H9 (cell line): ENCODE results near the gene FAM171A1. TPM values are rescaled to one million over a fixed set of nuclear protein-coding genes. Genes with fewer than 3 reads are reported as not detected.
A peak's percentile ranks its signal among the peaks of the same experiment; 100 is the strongest.
"Not testable (repeated sequence)": the region's sequence is repeated elsewhere in the genome, so short reads cannot be mapped to it uniquely, and the experiment has no call there.

ENCODE experiments used
- DNase-seq: peaks from one replicate; pipeline ENCODE4 v3.0.0-alpha.2; 2017
- H2AFZ ChIP-seq: one replicate; pipeline ENCODE4 v1.6.1; 2013; ENCODE audit warnings: mild to moderate bottlenecking, low read length, control low read depth, moderate library complexity
- H2AK5ac ChIP-seq: 2 replicates; pipeline ENCODE4 v1.6.1; 2013; ENCODE audit warnings: low read length, control low read depth, mixed read lengths; ENCODE audit not compliant: insufficient read length
- H2BK120ac ChIP-seq: one replicate; pipeline ENCODE4 v1.6.1; 2013; ENCODE audit warnings: low read depth, mild to moderate bottlenecking, low read length, control low read depth, inconsistent platforms; ENCODE audit not compliant: poor library complexity, severe bottlenecking
- H2BK12ac ChIP-seq: 2 replicates; pipeline ENCODE4 v1.6.1; 2013; ENCODE audit warnings: low read length, control low read depth, mixed read lengths, low read depth; ENCODE audit not compliant: insufficient read length
- H2BK15ac ChIP-seq: 2 replicates; pipeline ENCODE4 v1.6.1; 2013; ENCODE audit warnings: low read depth, low read length, control low read depth
- H2BK20ac ChIP-seq: one replicate; pipeline ENCODE4 v1.6.1; 2013; ENCODE audit warnings: low read depth, mild to moderate bottlenecking, low read length, control low read depth, inconsistent platforms; ENCODE audit not compliant: poor library complexity, severe bottlenecking
- H2BK5ac ChIP-seq: 2 replicates; pipeline ENCODE4 v1.6.1; 2013; ENCODE audit warnings: low read length, control low read depth, mixed read lengths; ENCODE audit not compliant: insufficient read length
- H3K14ac ChIP-seq: 2 replicates; pipeline ENCODE4 v1.6.1; 2013; ENCODE audit warnings: low read length, control low read depth; ENCODE audit not compliant: insufficient read depth
- H3K18ac ChIP-seq: 2 replicates; pipeline ENCODE4 v1.6.1; 2013; ENCODE audit warnings: low read depth, mild to moderate bottlenecking, mixed read lengths, low read length, control low read depth; ENCODE audit not compliant: insufficient read length
- H3K23ac ChIP-seq: 2 replicates; pipeline ENCODE4 v1.6.1; 2013; ENCODE audit warnings: low read length, control low read depth, mixed read lengths, low read depth; ENCODE audit not compliant: insufficient read length
- H3K23me2 ChIP-seq: 2 replicates; pipeline ENCODE4 v1.6.1; 2013; ENCODE audit warnings: low read depth, mild to moderate bottlenecking, mixed read lengths, low read length, control low read depth; ENCODE audit not compliant: insufficient read length, poor library complexity, severe bottlenecking
- H3K27ac ChIP-seq: 2 replicates; pipeline ENCODE4 v1.5.1; 2013; ENCODE audit warnings: low read length, control low read depth, mixed read lengths, low read depth; ENCODE audit not compliant: insufficient read length
- H3K27me3 ChIP-seq: 2 replicates; pipeline ENCODE4 v1.6.1; 2013; ENCODE audit warnings: low read length, control low read depth, inconsistent platforms; ENCODE audit not compliant: insufficient read depth
- H3K4ac ChIP-seq: 2 replicates; pipeline ENCODE4 v1.6.1; 2013; ENCODE audit warnings: low read depth, mild to moderate bottlenecking, control low read depth, inconsistent platforms, low read length, moderate library complexity
- H3K4me1 ChIP-seq: 2 replicates; pipeline ENCODE4 v1.6.1; 2013; ENCODE audit warnings: low read length, control low read depth, inconsistent platforms; ENCODE audit not compliant: insufficient read depth
- H3K4me2 ChIP-seq: 2 replicates; pipeline ENCODE4 v1.6.1; 2013; ENCODE audit warnings: low read length, control low read depth, mixed read lengths; ENCODE audit not compliant: insufficient read length, insufficient read depth
- H3K56ac ChIP-seq: 2 replicates; pipeline ENCODE4 v1.6.1; 2013; ENCODE audit warnings: low read depth, mild to moderate bottlenecking, mixed read lengths, low read length, control low read depth; ENCODE audit not compliant: insufficient read length
- H3K79me1 ChIP-seq: 2 replicates; pipeline ENCODE4 v1.6.1; 2013; ENCODE audit warnings: low read depth, mild to moderate bottlenecking, moderate library complexity, low read length, control low read depth, inconsistent platforms; ENCODE audit not compliant: insufficient read depth, poor library complexity, severe bottlenecking
- H3K79me2 ChIP-seq: 2 replicates; pipeline ENCODE4 v1.6.1; 2013; ENCODE audit warnings: low read length, control low read depth, inconsistent platforms; ENCODE audit not compliant: insufficient read depth
- H3K9ac ChIP-seq: 2 replicates; pipeline ENCODE4 v1.6.1; 2013; ENCODE audit warnings: low read length, control low read depth, mixed read lengths; ENCODE audit not compliant: insufficient read length; ENCODE audit errors: extremely low read depth
- H3K9me3 ChIP-seq: one replicate; pipeline ENCODE4 v1.6.1; 2013; ENCODE audit warnings: low read depth, low read length, inconsistent platforms; ENCODE audit not compliant: control insufficient read depth
- H3T11ph ChIP-seq: one replicate; pipeline ENCODE4 v1.6.1; 2013; ENCODE audit warnings: mild to moderate bottlenecking, low read length, control low read depth, inconsistent platforms
- H4K20me1 ChIP-seq: one replicate; pipeline ENCODE4 v1.6.1; 2013; ENCODE audit not compliant: control insufficient read depth, insufficient read length, insufficient read depth
- H4K5ac ChIP-seq: 2 replicates; pipeline ENCODE4 v1.6.1; 2013; ENCODE audit warnings: low read depth, mild to moderate bottlenecking, mixed read lengths, low read length, control low read depth; ENCODE audit not compliant: insufficient read length
- H4K8ac ChIP-seq: replicated peaks from 2 replicates; pipeline ENCODE4 v1.6.1; 2013; ENCODE audit warnings: low read length, control low read depth, mixed read lengths, low read depth; ENCODE audit not compliant: insufficient read length
- H4K91ac ChIP-seq: 2 replicates; pipeline ENCODE4 v1.6.1; 2013; ENCODE audit warnings: low read depth, mild to moderate bottlenecking, moderate library complexity, mixed read lengths, low read length, control low read depth; ENCODE audit not compliant: insufficient read length
- H3K27ac Mint-ChIP-seq, 3 experiments: 2 replicates in 2 of 3; 3 replicates in 1 of 3; pipeline ENCODE4 v1.8.0; 2020 to 2021; ENCODE audit warnings: mixed read lengths in 3 of 3, mild to moderate bottlenecking in 1 of 3, moderate library complexity in 1 of 3
- H3K27me3 Mint-ChIP-seq: 2 replicates; pipeline ENCODE4 v1.8.0; 2021; ENCODE audit warnings: low read depth, mild to moderate bottlenecking, moderate library complexity, mixed read lengths
- H3K36me3 Mint-ChIP-seq, 3 experiments: 2 replicates in 2 of 3; 3 replicates in 1 of 3; pipeline ENCODE4 v1.8.0; 2020 to 2021; ENCODE audit warnings: low read depth in 3 of 3, mixed read lengths in 3 of 3; ENCODE audit not compliant: insufficient read depth in 1 of 3
- H3K4me1 Mint-ChIP-seq, 2 experiments: 2 replicates each; pipeline ENCODE4 v1.8.0; 2020; ENCODE audit warnings: mixed read lengths in 2 of 2
- H3K4me3 Mint-ChIP-seq, 2 experiments: 2 replicates in 1 of 2; 3 replicates in 1 of 2; pipeline ENCODE4 v1.8.0; 2020 to 2021; ENCODE audit warnings: mild to moderate bottlenecking in 2 of 2, mixed read lengths in 2 of 2, moderate library complexity in 1 of 2
- H3K9me3 Mint-ChIP-seq, 2 experiments: 2 replicates in 1 of 2; 3 replicates in 1 of 2; pipeline ENCODE4 v1.8.0; 2020; ENCODE audit warnings: mild to moderate bottlenecking in 2 of 2, mixed read lengths in 2 of 2, moderate library complexity in 1 of 2
- CTCF ChIP-seq: fragments of 200-600 bp; sonication (generic); conservative IDR thresholded peaks from 3 replicates; pipeline ENCODE4 v1.8.0; 2021; ENCODE audit warnings: antibody characterized with exemption, mild to moderate bottlenecking
- WGBS: extraction: QIAGEN DNeasy Blood & Tissue Kit; methylation state at CpG from one replicate; pipeline ENCODE4 v1.1.7; 2013; ENCODE audit warnings: missing lambda C conversion rate, low lambda C conversion rate, mixed read lengths; ENCODE audit not compliant: insufficient read length; ENCODE audit errors: extremely low coverage; 5-methylcytosine and 5-hydroxymethylcytosine counted together
- total RNA-seq: library from RNA; stranded (reverse); gene quantifications from 2 replicates; pipeline ENCODE4 v1.2.1, GENCODE V29; 2021

FAM171A1 gene
- total RNA-seq, 1 experiment from 2014 or later = 37.4 TPM

GRCh38 chr10:15305161-15305560, 65.9 kb downstream of the FAM171A1 start:
- no peak overlapping the region for H4K91ac ChIP-seq
- no peaks in the 10 kb centered on the region for H3K36me3 Mint-ChIP-seq
- WGBS = no CpG with 5 or more reads among the region's 2 CpGs

GRCh38 chr10:15302188-15302956, 68.7 kb downstream of the FAM171A1 start:
- H3K9ac ChIP-seq, H3K27me3 Mint-ChIP-seq, H3K79me2 ChIP-seq, H2AK5ac ChIP-seq, H3K18ac ChIP-seq, H3K79me1 ChIP-seq, H3K27ac ChIP-seq, H3K23me2 ChIP-seq, H2BK12ac ChIP-seq, H3K4ac ChIP-seq, H3K4me3 Mint-ChIP-seq, H4K8ac ChIP-seq, DNase-seq, H2BK5ac ChIP-seq, H2BK15ac ChIP-seq, H2BK20ac ChIP-seq, H3K36me3 Mint-ChIP-seq, H4K20me1 ChIP-seq, H3K4me2 ChIP-seq, H3K23ac ChIP-seq, H3K9me3 Mint-ChIP-seq, H3K9me3 ChIP-seq, H3K14ac ChIP-seq, H2AFZ ChIP-seq, H4K91ac ChIP-seq, H3K56ac ChIP-seq, H4K5ac ChIP-seq, H3K27me3 ChIP-seq, H3K4me1 ChIP-seq, H2BK120ac ChIP-seq, H3T11ph ChIP-seq: not testable (repeated sequence)
- WGBS = no CpG with 5 or more reads among the region's 15 CpGs
- Mint-ChIP-seq H3K4me1 (peaks cover 3 to 12% of the 10 kb centered on the region in 2 experiments; a peak in 2 of 4 replicates), H3K27ac (peak overlapping the region in 1 of 3 experiments; percentile 88; a peak in 1 of 7 replicates)

More at GRCh38 chr10:15305161-15305560, 65.9 kb downstream of the FAM171A1 start:
- Mint-ChIP-seq H3K4me1 (peaks cover 9 to 15% of the 10 kb centered on the region in 2 experiments), H3K27ac (no peak overlapping the region), H3K27me3 (no peaks in the 10 kb centered on the region), H3K9me3 (no peaks in the 10 kb centered on the region), H3K4me3 (no peak overlapping the region)
- TF ChIP-seq CTCF = no peak
- Histone ChIP-seq H3K14ac (no peak overlapping the region), H3K79me2 (no peaks in the 10 kb centered on the region), H2AK5ac (no peak overlapping the region), H3K56ac (no peak overlapping the region), H3K4ac (no peak overlapping the region), H2BK15ac (no peak overlapping the region), H3K27ac (no peak overlapping the region), H3K23me2 (no peaks in the 10 kb centered on the region), H3K4me1 (peaks cover under 1% of the 10 kb centered on the region; the same call in 1 of the 2 replicates), H4K5ac (no peak overlapping the region), H3K18ac (no peak overlapping the region), H2AFZ (no peak overlapping the region), H3K79me1 (no peaks in the 10 kb centered on the region), H2BK12ac (no peak overlapping the region), H2BK120ac (no peak overlapping the region), H2BK5ac (no peak overlapping the region), H3T11ph (no peak overlapping the region), H3K4me2 (no peak overlapping the region), H4K20me1 (no peaks in the 10 kb centered on the region), H3K9me3 (no peaks in the 10 kb centered on the region), H2BK20ac (no peak overlapping the region), H3K27me3 (no peaks in the 10 kb centered on the region), H4K8ac (no peak overlapping the region), H3K23ac (no peak overlapping the region), H3K9ac (no peak overlapping the region)
- no peak for DNase-seq
